ENCODE measurements around the gene FREM1. TPM values are rescaled to one million over a fixed set of nuclear protein-coding genes. Genes with fewer than 3 reads are reported as not detected.

The FREM1 gene
- total and polyA plus RNA-seq, 2 experiments from 2014 or later, result 0.78 to 3.1 TPM

Small RNA genes within 50 kb of the gene (small RNA-seq; reads per million reads assigned to genes)
- gene RNU6-1260P (ENCODE audit: low replicate concordance), result not detected

Other genes starting within 250 kb of the FREM1 start
- 9.9 and 13.5 TPM in 2 replicates for gene ZDHHC21, start 217.0 kb downstream of the FREM1 start, total RNA-seq (2014; rRNA removed; shearing (Covaris generic))
- 3.3 and 4.0 TPM in 2 replicates for gene ZDHHC21, start 217.0 kb downstream of the FREM1 start, polyA plus RNA-seq (2016; fragmentation: Nextera tagmentation; extraction: Ambion mirVana)
- gene CER1, start 187.7 kb downstream of the FREM1 start, total RNA-seq (2014; rRNA removed; shearing (Covaris generic)), result 2.4 and 4.4 TPM in 2 replicates
- 0.73 and 0.90 TPM in 2 replicates for gene CER1, start 187.7 kb downstream of the FREM1 start, polyA plus RNA-seq (2016; fragmentation: Nextera tagmentation; extraction: Ambion mirVana)